Kidney (tissue), 14 donors: ENCODE data around the gene MRRF. TPM values are rescaled to one million over a fixed set of nuclear protein-coding genes. Genes with fewer than 3 reads are reported as not detected.
A peak's percentile ranks its signal among the peaks of the same experiment; 100 is the strongest.

Experiments used
- DNase-seq, 5 donors: peaks; one replicate each; pipeline ENCODE4 v3.0.0-alpha.2; 2013 to 2020
- FAIRE-seq: peaks from 2 replicates; lab custom pipeline; 2012; peaks lifted over from hg19 to GRCh38; lab: Jason Lieb, UNC
- H3K27ac ChIP-seq, 2 donors: one replicate each; pipeline ENCODE4 v1.7.0; 2013; ENCODE audit warnings: low read depth in 2 of 2, low read length in 2 of 2, inconsistent platforms in 1 of 2
- H3K27me3 ChIP-seq: one replicate; pipeline ENCODE4 v1.7.1; 2013; ENCODE audit warnings: low read length, inconsistent platforms; ENCODE audit not compliant: control insufficient read depth, insufficient read depth
- H3K36me3 ChIP-seq, 3 donors: one replicate each; pipeline versions ENCODE4 v1.7.0 to v1.7.1; 2013; ENCODE audit warnings: low read length in 3 of 3, control low read depth in 1 of 3, inconsistent platforms in 1 of 3; ENCODE audit not compliant: insufficient read depth in 3 of 3, control insufficient read depth in 2 of 3
- H3K4me1 ChIP-seq, 3 donors: one replicate each; pipeline versions ENCODE4 v1.7.0 to v1.7.1; 2013; ENCODE audit warnings: low read length in 3 of 3, inconsistent platforms in 1 of 3, low read depth in 1 of 3; ENCODE audit not compliant: control insufficient read depth in 2 of 3, insufficient read depth in 2 of 3
- H3K4me3 ChIP-seq, 3 donors: one replicate each; pipeline versions ENCODE4 v1.7.0 to v1.8.1; 2013; ENCODE audit warnings: low read length in 3 of 3, control low read depth in 1 of 3, inconsistent platforms in 1 of 3
- H3K9ac ChIP-seq, 3 donors: one replicate each; pipeline versions ENCODE4 v1.7.0 to v1.7.1; 2013; ENCODE audit warnings: low read length in 3 of 3, control low read depth in 1 of 3, inconsistent platforms in 1 of 3
- H3K9me3 ChIP-seq, 3 donors: one replicate each; pipeline versions ENCODE4 v1.7.0 to v1.7.1; 2013; ENCODE audit warnings: low read length in 3 of 3, control low read depth in 1 of 3, inconsistent platforms in 1 of 3; ENCODE audit not compliant: control insufficient read depth in 2 of 3, insufficient read depth in 1 of 3
- CTCF ChIP-seq: IDR thresholded peaks from 3 replicates; pipeline ENCODE4 v1.5.1; 2012; ENCODE audit warnings: mild to moderate bottlenecking, moderate library complexity, borderline replicate concordance; ENCODE audit not compliant: insufficient read depth; ENCODE audit errors: extremely low read depth
- intact Hi-C: fragments of 100-400 bp; cut with DNase I; formaldehyde crosslinking; loops from one replicate; pipeline ENCODE4 v1.11.1; 2022
- polyA plus RNA-seq: library from polyadenylated mRNA; stranded (reverse); fragments of 350-450 nt; fragmentation: Illumina TruSeq; extraction: RNeasy Lipid Tissue Mini Kit (QIAGEN cat#74804); gene quantifications from one replicate; pipeline ENCODE4 v1.2.3, GENCODE V29; 2014; ENCODE audit warnings: low read depth, low replicate concordance; ENCODE audit not compliant: insufficient read depth
- total RNA-seq: library from RNA; stranded (reverse); fragmentation: NEBNext Ultra II Directional; extraction: Animal tissue kit (Norgen Biotek cat#: 25700); gene quantifications from one replicate; pipeline ENCODE4 v1.2.1, GENCODE V29; 2021
- donor health status: control.
- donor health status: control.
- donor health status: control.
- donor health status: control.
- donor health status: control.
- donor health status: DM: yes; HTN: yes; CAD: no.
- donor health status: Normal renal cell carcinoma (clear cell type).

The MRRF gene
- total and polyA plus RNA-seq, 2 donors from 2014 or later: 38.8 to 44.9 TPM

GRCh38 chr9:122350577-122351355 lies 86.1 kb downstream of the MRRF start:
- TF ChIP-seq CTCF: peak; percentile 98
- DNase-seq: peak; percentile 81 to 90 (median 84)
- intact Hi-C loops: loop anchor here (5.0 kb wide), 1 partner anchor 228 kb away; no protein-coding TSS in a partner anchor
- H3K9me3 ChIP-seq: no peaks in the 10 kb centered on the region
- H3K4me3 ChIP-seq: no peak overlapping the region
- FAIRE-seq: no peak
- H3K27me3 ChIP-seq: no peaks in the 10 kb centered on the region
- H3K36me3 ChIP-seq: no peaks in the 10 kb centered on the region
- peaks cover 0 to 14% (median 8%) of the 10 kb centered on the region in 3 donors for H3K4me1 ChIP-seq
- no peak overlapping the region for H3K27ac ChIP-seq
- H3K9ac ChIP-seq: no peak overlapping the region

GRCh38 chr9:122354536-122355199 lies 90.0 kb downstream of the MRRF start:
- intact Hi-C loops: loop anchor here (5.0 kb wide), 1 partner anchor 232 kb away; no protein-coding TSS in a partner anchor
- H3K36me3 ChIP-seq: no peaks in the 10 kb centered on the region
- no peak overlapping the region for H3K27ac ChIP-seq
- H3K4me1 ChIP-seq: no peaks in the 10 kb centered on the region
- no peak for FAIRE-seq
- DNase-seq: no peak
- H3K27me3 ChIP-seq: no peaks in the 10 kb centered on the region
- H3K9me3 ChIP-seq: no peaks in the 10 kb centered on the region
- no peak overlapping the region for H3K4me3 ChIP-seq
- H3K9ac ChIP-seq: no peak overlapping the region
- no peak for TF ChIP-seq CTCF

- DNase-seq (no peak), FAIRE-seq (no peak)
- Histone ChIP-seq H3K4me1 (no peaks in the 10 kb centered on the region), H3K4me3 (no peak overlapping the region), H3K27me3 (no peaks in the 10 kb centered on the region), H3K36me3 (no peaks in the 10 kb centered on the region), H3K9ac (no peak overlapping the region), H3K27ac (no peak overlapping the region), H3K9me3 (no peaks in the 10 kb centered on the region)
- TF ChIP-seq CTCF: no peak
- intact Hi-C loops: no loop called here
Measured at GRCh38 chr9:122355336-122355875, 90.7 kb downstream of the MRRF start.
